AG10803 (cell line): ENCODE measurements around the gene SEMA4D.
"Not testable (repeated sequence)": the region's sequence is repeated elsewhere in the genome, so short reads cannot be mapped to it uniquely, and the experiment has no call there.

Experiments used
- DNase-seq: peaks from one replicate; pipeline ENCODE4 v3.0.0; 2010; ENCODE audit warnings: low read depth
- H3K4me3 ChIP-seq: 2 replicates; pipeline ENCODE4 v1.5.1; 2011; ENCODE audit warnings: mild to moderate bottlenecking, low read length, control low read depth
- CTCF ChIP-seq: conservative IDR thresholded peaks from 2 replicates; pipeline ENCODE4 v1.5.1; 2011; ENCODE audit warnings: mild to moderate bottlenecking, low read length, control low read depth, inconsistent platforms

SEMA4D gene

DNA sequence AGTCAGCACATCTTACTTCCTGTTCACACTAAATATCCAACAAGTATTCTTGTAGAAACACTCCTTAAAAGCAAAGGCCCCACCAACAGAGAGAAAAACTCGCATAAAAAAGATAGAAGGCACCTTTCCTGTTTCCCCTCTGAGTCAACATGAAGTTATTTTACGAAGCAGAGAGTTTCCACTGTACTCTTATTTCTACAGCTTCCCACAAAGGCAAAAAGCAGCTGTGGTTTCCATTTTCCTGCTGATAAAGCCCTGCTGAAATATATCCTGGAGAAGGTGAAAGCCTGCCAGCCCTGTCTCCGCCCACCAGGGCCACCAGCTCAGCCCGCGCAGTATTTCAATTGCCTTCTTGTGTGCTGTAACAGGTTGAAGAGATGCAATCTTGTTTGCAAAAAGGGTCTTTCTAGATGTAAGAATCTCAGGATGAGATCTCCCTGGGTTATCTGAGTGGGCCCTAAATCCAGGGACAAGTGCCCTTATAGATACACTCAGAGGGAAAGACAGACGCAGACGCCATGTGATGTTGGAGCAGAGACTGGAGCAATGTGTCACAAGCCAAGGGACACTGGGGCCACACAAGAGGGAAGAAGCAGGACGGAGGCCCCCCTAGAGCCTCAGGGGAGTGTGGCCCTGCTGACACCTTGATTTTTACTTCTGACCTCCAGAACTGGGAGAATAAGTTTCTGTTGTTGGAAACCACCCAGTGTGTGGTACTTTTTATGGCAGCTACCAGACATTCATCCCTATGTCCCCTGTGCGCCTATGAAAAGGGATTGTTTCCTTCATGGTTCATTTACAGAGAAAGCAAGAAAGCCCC lies 19.9 kb downstream of the SEMA4D start:
- H3K4me3 ChIP-seq = no peak overlapping the region
- no peak for TF ChIP-seq CTCF
- no peak for DNase-seq

- H3K4me3 ChIP-seq = no peak overlapping the region
- no peak for TF ChIP-seq CTCF
- no peak for DNase-seq
These were observed 20.5 kb downstream of the SEMA4D start for GRCh38 chr9:89477384-89477783.

GRCh38 chr9:89476546-89476945 lies 21.4 kb downstream of the SEMA4D start:
- no peak for DNase-seq
- H3K4me3 ChIP-seq = no peak overlapping the region
- TF ChIP-seq CTCF = no peak

GRCh38 chr9:89475891-89476440 lies 21.9 kb downstream of the SEMA4D start:
- TF ChIP-seq CTCF = no peak
- no peak for DNase-seq
- H3K4me3 ChIP-seq = no peak overlapping the region

DNA sequence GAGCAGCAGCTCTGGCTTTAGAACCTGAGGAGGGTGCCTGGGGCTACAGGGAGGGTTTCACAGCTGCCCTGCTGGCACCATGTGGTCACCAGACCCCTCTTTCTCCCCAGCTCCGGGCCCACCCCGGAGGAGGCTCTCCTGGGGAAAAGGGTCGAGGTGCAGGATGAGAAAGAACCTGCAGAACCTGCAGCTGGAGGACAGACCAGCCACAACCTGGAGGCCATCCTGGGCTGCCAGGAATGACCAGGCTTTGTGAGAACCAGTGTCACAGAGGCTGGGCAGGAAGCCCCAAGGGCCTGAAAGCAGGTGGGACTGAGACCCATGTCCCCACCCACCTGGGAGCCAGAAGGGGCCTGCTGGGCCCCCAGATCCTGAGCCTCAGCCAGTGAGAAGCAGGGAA lies 23.0 kb downstream of the SEMA4D start:
- H3K4me3 ChIP-seq = no peak overlapping the region
- DNase-seq = no peak
- no peak for TF ChIP-seq CTCF

DNA sequence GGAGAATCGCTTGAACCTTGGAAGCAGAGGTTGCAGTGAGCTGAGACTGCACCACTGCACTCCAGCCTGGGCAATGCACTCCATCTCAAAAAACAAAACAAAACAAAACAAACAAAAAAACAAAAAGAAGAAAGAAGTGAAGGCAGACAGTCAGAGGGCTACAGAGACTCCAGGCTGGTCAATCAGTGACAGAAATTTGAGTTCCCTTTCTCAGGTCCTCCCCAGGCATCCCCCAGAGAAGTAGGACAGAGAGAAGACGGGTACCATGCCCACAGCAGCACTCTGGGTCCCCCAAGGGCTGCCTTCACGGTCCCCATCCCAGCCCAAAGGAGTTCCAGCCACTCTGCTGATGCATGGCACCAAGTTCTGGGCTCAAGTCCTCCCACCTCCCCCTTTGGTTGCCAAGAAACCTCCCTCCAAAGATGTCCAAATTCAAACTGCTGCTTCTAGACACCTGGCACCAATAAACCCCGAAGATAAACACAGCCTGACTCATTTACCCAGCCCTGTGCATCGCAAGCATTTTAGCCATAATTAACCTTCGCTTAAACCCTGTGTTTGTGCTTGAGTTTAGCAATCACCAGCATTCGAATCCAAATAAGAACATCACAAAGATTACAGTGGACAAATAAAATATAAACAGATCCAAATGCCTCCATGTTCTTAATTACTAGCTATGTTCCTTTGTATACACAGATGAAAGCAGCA lies 24.0 kb downstream of the SEMA4D start:
- no peak overlapping the region for H3K4me3 ChIP-seq
- DNase-seq = peak; percentile 57
- no peak for TF ChIP-seq CTCF

DNA sequence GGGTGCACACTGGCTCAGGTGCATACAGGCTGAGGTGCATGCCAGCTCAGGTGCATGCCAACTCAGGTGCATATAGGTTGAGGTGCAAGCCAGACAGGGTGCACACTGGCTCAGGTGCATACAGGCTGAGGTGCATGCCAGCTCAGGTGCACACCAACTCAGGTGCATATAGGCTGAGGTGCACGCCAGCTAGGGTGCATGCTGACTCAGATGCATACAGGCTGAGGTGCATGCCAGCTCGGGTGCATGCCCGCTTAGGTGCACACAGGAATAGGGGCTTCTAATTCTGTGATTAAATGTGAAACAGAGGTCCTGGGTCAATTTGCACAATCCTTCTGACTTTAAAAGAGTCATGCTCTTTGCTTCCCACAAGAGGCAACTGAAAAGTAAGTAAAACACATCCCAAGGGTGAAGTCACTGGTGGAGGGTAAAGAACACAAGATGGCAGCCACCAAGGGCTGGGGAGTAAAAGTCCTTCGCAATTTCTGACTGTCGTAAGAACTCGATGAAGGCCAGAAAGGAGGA lies 26.1 kb downstream of the SEMA4D start:
- DNase-seq, H3K4me3 ChIP-seq: not testable (repeated sequence)
